NOMO-1 treated with dmso at 0.1 percent for 144 hours (cell line): ENCODE measurements around the gene CTDSPL.
"Not testable (repeated sequence)": the region's sequence is repeated elsewhere in the genome, so short reads cannot be mapped to it uniquely, and the experiment has no call there.

ENCODE experiments used
- DNase-seq: peaks from one replicate; lab custom pipeline; 2025; ENCODE audit not compliant: unreplicated experiment; lab: John Stamatoyannopoulos, UW

The CTDSPL gene

GRCh38 chr3:37985637-37986320, 124.1 kb downstream of the CTDSPL start:
- no peak for DNase-seq

- no peak for DNase-seq
These were observed 125.0 kb downstream of the CTDSPL start for GRCh38 chr3:37986479-37987314.

- DNase-seq: no peak
These were observed 125.6 kb downstream of the CTDSPL start for GRCh38 chr3:37987315-37987697.

- no peak for DNase-seq
These were observed 126.1 kb downstream of the CTDSPL start for GRCh38 chr3:37987751-37988179.

GRCh38 chr3:37988376-37988775, 126.7 kb downstream of the CTDSPL start:
- DNase-seq: not testable (repeated sequence)

GRCh38 chr3:37988931-37989525, 127.3 kb downstream of the CTDSPL start:
- no peak for DNase-seq

- DNase-seq: no peak
These were observed 128.3 kb downstream of the CTDSPL start for GRCh38 chr3:37989821-37990480.

GRCh38 chr3:37990527-37990926, 128.8 kb downstream of the CTDSPL start, which contains the start of gene VILL:
Gene VILL, plus strand, starts transcription at chr3:37990786. Its CDS starts 2,887 bp downstream, at chr3:37993673.
- no peak for DNase-seq

- no peak for DNase-seq
These were observed 129.4 kb downstream of the CTDSPL start for GRCh38 chr3:37991109-37991508.

GRCh38 chr3:37991823-37992222, 130.1 kb downstream of the CTDSPL start:
- DNase-seq: no peak

- DNase-seq: no peak
These were observed 130.8 kb downstream of the CTDSPL start for GRCh38 chr3:37992271-37993066.

- DNase-seq: no peak
These were observed 131.4 kb downstream of the CTDSPL start for GRCh38 chr3:37993067-37993455.

GRCh38 chr3:37993460-37993819, 131.8 kb downstream of the CTDSPL start:
- DNase-seq: no peak

GRCh38 chr3:37993820-37994638, 132.3 kb downstream of the CTDSPL start:
- peak; percentile 72 for DNase-seq

- no peak for DNase-seq
These were observed 132.9 kb downstream of the CTDSPL start for GRCh38 chr3:37994639-37994972.

- DNase-seq: no peak
These were observed 134.3 kb downstream of the CTDSPL start for GRCh38 chr3:37995652-37996641.

GRCh38 chr3:37996785-37997301, 135.2 kb downstream of the CTDSPL start:
- peak; percentile 66 for DNase-seq

- no peak for DNase-seq
These were observed 135.7 kb downstream of the CTDSPL start for GRCh38 chr3:37997342-37997741.
